ENCODE measurements around the gene SETD1B.
A peak's percentile ranks its signal among the peaks of the same experiment; 100 is the strongest.

Gene SETD1B

GRCh38 chr12:121766290-121767039, 37.3 kb upstream of the SETD1B start:
- DNase-seq (ENCODE audit: low read depth) = no peak
- TF ChIP-seq CTCF (conservative IDR thresholded peaks at IDR 0.05; ENCODE audit: low read length) = no peak

GRCh38 chr12:121767525-121768016, 36.2 kb upstream of the SETD1B start:
- TF ChIP-seq CTCF (conservative IDR thresholded peaks at IDR 0.05; ENCODE audit: low read length) = no peak
- peak overlapping the region; percentile 43 for H3K4me3 ChIP-seq (ENCODE audit: low read length)
- DNase-seq (ENCODE audit: low read depth) = peak; percentile 73

More at GRCh38 chr12:121766290-121767039, 37.3 kb upstream of the SETD1B start:
- no peak overlapping the region for H3K4me3 ChIP-seq (ENCODE audit: low read length)

GRCh38 chr12:121769297-121769830, 34.4 kb upstream of the SETD1B start:
- H3K4me3 ChIP-seq (ENCODE audit: low read length) = no peak overlapping the region
- no peak for TF ChIP-seq CTCF (conservative IDR thresholded peaks at IDR 0.05; ENCODE audit: low read length)
- no peak for DNase-seq (ENCODE audit: low read depth)

- H3K4me3 ChIP-seq (ENCODE audit: low read length) = no peak overlapping the region
- no peak for DNase-seq (ENCODE audit: low read depth)
- no peak for TF ChIP-seq CTCF (conservative IDR thresholded peaks at IDR 0.05; ENCODE audit: low read length)
Measured at GRCh38 chr12:121769831-121770301, 33.9 kb upstream of the SETD1B start.

- H3K4me3 ChIP-seq (ENCODE audit: low read length) = no peak overlapping the region
- TF ChIP-seq CTCF (conservative IDR thresholded peaks at IDR 0.05; ENCODE audit: low read length) = no peak
- DNase-seq (ENCODE audit: low read depth) = no peak
Measured at GRCh38 chr12:121770388-121770787, 33.4 kb upstream of the SETD1B start.

- TF ChIP-seq CTCF (conservative IDR thresholded peaks at IDR 0.05; ENCODE audit: low read length) = no peak
- no peak overlapping the region for H3K4me3 ChIP-seq (ENCODE audit: low read length)
- DNase-seq (ENCODE audit: low read depth) = no peak
Measured at GRCh38 chr12:121770813-121771625, 32.8 kb upstream of the SETD1B start.
